T-helper 1 cell treated with Interleukin-12 subunit alpha and Interleukin-12 subunit beta and Interleukin-4 antibody, amounts not matched to agents 30 μg/mL and 1 μg/mL, for 36 hours (primary cell): ENCODE measurements around the gene SEC22A.

Source experiments
- H3K27ac Mint-ChIP-seq: one replicate; pipeline ENCODE4 v1.8.0; 2021; ENCODE audit warnings: mild to moderate bottlenecking, mixed read lengths
- H3K27me3 Mint-ChIP-seq: one replicate; pipeline ENCODE4 v1.8.0; 2021; ENCODE audit warnings: low read depth, mixed read lengths
- H3K36me3 Mint-ChIP-seq: one replicate; pipeline ENCODE4 v1.8.0; 2021; ENCODE audit warnings: low read depth, mixed read lengths
- H3K4me1 Mint-ChIP-seq: one replicate; pipeline ENCODE4 v1.8.0; 2021; ENCODE audit warnings: low read depth, mixed read lengths
- H3K4me3 Mint-ChIP-seq: one replicate; pipeline ENCODE4 v1.8.0; 2021; ENCODE audit warnings: mild to moderate bottlenecking, moderate library complexity, mixed read lengths
- H3K9me3 Mint-ChIP-seq: one replicate; pipeline ENCODE4 v1.8.0; 2021; ENCODE audit warnings: mixed read lengths

Gene SEC22A

DNA sequence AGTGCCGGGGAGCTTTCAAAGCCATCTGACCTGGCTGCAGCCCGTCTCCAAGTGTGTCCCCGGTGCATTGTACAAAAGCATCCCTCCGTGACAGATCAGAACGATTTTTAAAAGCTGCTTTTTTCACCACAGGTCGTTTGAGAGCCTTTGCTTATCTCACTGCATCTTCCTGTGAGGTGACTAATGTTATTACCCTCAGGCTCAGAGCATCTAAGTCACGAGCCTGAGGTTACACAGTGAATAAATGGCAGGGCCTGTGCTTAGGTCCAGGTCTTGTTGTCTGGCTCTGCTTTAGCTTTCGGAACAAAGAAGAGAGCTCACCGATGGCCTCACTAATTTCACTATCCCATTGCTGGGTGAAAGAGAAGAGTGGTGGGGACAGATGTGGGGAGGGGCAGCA, 83.3 kb downstream of the SEC22A start:
- H3K27me3 Mint-ChIP-seq: no peaks in the 10 kb centered on the region
- H3K9me3 Mint-ChIP-seq: no peaks in the 10 kb centered on the region
- no peak overlapping the region for H3K4me3 Mint-ChIP-seq
- no peaks in the 10 kb centered on the region for H3K36me3 Mint-ChIP-seq
- H3K4me1 Mint-ChIP-seq: no peaks in the 10 kb centered on the region
- no peak overlapping the region for H3K27ac Mint-ChIP-seq

DNA sequence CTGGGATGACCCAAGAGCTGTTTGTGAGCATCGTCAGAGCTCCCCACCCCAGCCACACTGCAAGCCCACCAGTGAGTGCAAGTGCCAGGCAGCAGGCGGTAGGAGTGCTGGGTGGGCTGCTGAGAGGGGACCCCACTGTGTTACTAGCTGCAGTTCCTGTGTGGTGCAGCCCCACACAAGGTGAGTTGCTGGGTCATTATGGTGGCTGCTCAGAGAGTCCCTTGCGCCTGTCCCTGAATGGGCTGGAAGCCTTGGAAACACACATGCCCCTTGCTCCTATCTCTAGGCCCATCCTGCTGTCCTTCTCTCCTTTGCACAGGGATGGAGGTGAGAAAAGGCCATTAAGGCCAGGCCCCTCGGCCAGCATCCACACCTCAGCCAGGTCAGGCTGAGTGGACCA, 83.7 kb downstream of the SEC22A start:
- H3K36me3 Mint-ChIP-seq: no peaks in the 10 kb centered on the region
- H3K27me3 Mint-ChIP-seq: no peaks in the 10 kb centered on the region
- no peaks in the 10 kb centered on the region for H3K9me3 Mint-ChIP-seq
- H3K4me3 Mint-ChIP-seq: no peak overlapping the region
- H3K4me1 Mint-ChIP-seq: no peaks in the 10 kb centered on the region
- no peak overlapping the region for H3K27ac Mint-ChIP-seq

DNA sequence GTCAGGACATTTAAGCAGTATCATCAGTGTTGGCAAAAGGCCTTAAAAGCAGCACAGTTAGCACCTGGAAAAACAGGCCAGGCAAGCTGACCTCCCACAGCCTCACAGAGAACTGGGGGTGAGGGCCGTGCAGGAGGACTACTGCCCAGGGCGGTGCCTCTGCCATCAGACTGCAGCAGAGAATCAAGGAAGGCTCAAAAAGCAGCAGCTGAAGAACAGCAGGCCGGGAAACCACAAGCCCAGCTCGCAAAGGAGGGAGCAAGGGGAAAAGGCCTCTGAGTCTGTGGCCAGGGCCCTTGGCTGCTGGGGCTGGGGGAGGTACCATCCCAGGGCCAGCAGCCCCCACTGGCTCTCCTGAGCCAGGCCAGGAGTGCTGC, 84.2 kb downstream of the SEC22A start:
- Mint-ChIP-seq H3K36me3 (no peaks in the 10 kb centered on the region), H3K4me3 (no peak overlapping the region), H3K27ac (no peak overlapping the region), H3K4me1 (no peaks in the 10 kb centered on the region), H3K9me3 (no peaks in the 10 kb centered on the region), H3K27me3 (no peaks in the 10 kb centered on the region)

DNA sequence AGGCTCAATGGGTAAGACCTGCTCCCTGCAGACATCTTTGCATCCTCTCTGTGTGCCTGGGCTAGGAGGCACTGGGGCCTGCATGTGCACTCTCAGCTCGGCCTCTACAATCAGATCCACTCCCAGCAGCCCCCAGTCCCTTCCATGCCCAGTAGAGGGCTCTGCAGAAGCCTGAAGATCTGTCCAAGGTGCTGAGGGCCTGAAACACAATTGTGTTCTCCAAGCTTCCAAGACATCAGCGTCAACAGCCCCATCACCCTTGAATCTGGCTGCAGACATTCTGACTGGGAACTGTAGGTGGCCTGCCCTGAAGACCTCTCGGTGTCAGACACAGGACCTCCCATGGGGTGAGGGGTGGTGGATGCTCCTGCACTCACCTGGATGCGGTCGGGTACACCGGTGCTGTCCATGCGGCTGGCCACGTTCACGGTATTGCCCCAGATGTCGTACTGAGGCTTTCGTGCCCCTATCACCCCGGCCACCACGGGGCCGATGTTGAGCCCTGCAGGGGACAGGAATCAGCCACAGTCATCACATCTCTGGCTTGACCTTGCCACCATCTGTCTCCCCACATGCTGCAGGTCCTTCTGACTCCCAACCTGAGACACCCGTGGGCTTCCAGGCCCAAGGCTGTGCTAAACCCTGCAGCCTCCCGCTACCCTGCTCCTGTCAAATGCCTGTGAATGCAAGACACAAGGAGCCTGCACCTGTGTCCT, 84.7 kb downstream of the SEC22A start:
- Mint-ChIP-seq H3K4me1 (no peaks in the 10 kb centered on the region), H3K27ac (no peak overlapping the region), H3K4me3 (no peak overlapping the region), H3K27me3 (no peaks in the 10 kb centered on the region), H3K9me3 (no peaks in the 10 kb centered on the region), H3K36me3 (no peaks in the 10 kb centered on the region)

DNA sequence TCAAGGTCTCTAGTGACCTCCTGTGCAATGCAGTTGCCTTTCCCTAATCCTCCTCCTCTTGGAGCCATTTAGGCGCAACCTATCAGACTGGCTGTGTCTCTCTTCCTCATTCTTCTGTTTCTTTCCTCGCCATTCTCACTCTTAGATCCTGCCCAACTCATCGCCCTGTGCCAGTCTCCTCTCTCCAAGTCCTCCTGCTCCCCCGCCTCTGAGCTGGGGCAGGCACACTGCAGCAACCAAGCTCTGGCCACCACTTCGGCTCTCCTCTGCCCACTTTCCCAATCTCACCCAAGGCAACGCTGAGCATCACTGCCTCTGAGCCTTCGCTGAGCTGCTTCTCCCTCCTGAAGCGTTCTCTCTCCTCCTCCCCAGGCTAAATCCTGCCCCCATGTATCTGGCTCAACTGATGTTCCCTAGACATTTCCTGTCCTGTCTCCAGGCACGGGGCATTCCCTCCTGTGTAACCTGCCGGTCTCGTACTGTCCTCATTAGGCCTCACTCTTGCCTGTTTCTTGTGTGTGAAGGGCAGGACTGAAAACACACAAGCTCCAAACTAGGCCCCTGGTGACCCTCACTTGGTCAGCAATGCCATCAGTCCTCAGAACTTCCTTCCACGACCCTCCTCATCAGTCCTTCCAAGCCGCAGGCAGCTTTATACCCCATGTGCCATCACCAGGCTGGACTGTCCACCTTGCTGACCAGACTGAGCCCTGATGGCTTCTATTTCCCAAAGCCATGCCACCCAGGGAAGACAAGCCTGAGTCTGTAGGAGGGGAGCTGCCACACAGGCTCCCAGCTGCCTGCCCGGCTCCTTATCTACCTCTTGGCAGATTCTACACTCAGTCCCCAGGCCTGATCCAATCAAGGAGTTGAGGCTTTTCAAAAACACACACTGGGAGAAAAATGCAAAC, 85.6 kb downstream of the SEC22A start:
- Mint-ChIP-seq H3K27ac (no peak overlapping the region), H3K4me1 (no peaks in the 10 kb centered on the region), H3K27me3 (no peaks in the 10 kb centered on the region), H3K36me3 (no peaks in the 10 kb centered on the region), H3K4me3 (no peak overlapping the region), H3K9me3 (no peaks in the 10 kb centered on the region)

DNA sequence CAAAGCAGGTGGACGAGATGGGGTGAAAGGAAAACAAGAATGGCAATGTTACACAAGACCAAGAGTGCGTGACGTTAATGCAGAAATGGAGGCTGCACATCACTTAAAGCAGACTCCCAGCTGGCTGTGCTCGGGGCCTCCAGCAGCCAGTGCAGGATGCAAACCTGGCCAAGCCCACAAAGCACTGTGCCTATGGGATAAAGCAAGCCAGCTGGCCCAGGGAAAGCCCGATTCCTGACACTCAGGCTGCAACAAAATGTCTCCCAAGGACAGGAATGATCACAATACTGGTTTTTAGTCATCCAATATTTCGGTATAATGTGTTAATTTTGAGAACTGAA, 86.2 kb downstream of the SEC22A start:
- no peaks in the 10 kb centered on the region for H3K4me1 Mint-ChIP-seq
- H3K27ac Mint-ChIP-seq: no peak overlapping the region
- H3K9me3 Mint-ChIP-seq: no peaks in the 10 kb centered on the region

DNA sequence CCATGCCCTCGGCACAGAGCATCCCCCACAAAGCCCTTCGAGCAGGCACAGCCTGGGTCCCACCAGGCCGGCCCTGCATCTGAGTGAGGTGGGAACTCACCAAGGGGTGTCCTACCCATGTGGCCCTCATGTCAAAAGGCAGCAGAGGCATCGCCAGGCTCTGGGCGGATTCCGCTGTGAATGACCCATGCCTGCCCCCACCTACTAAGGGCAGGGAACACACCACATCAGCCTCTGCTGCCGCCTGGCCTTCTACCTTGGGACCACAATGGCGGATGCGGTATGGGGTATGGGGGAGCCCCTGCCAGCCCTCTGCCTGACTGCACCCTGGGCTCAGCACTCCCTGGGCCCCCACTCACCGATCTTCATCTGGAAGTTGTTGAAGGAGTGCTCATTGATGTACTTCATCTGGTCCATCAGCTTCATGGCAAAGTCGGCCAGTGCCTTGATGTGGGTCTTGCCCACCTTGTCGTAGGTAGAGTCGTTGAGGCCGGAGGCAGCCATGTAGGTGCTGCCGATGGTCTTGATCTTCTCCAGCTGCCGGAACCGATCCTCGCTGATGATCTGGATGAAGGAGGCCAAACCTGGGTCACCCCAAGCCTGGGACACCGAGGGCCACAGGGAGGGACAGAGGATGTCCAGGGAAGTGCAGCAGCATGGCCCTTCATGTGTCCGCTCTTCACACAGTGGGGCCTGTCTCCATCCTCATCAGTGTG, 87.8 kb downstream of the SEC22A start:
- Mint-ChIP-seq H3K27me3 (no peaks in the 10 kb centered on the region), H3K4me1 (no peaks in the 10 kb centered on the region), H3K9me3 (no peaks in the 10 kb centered on the region), H3K4me3 (no peak overlapping the region), H3K27ac (no peak overlapping the region), H3K36me3 (no peaks in the 10 kb centered on the region)

More for the DNA sequence above, 86.2 kb downstream of the SEC22A start:
- no peaks in the 10 kb centered on the region for H3K27me3 Mint-ChIP-seq
- no peak overlapping the region for H3K4me3 Mint-ChIP-seq
- H3K36me3 Mint-ChIP-seq: no peaks in the 10 kb centered on the region

DNA sequence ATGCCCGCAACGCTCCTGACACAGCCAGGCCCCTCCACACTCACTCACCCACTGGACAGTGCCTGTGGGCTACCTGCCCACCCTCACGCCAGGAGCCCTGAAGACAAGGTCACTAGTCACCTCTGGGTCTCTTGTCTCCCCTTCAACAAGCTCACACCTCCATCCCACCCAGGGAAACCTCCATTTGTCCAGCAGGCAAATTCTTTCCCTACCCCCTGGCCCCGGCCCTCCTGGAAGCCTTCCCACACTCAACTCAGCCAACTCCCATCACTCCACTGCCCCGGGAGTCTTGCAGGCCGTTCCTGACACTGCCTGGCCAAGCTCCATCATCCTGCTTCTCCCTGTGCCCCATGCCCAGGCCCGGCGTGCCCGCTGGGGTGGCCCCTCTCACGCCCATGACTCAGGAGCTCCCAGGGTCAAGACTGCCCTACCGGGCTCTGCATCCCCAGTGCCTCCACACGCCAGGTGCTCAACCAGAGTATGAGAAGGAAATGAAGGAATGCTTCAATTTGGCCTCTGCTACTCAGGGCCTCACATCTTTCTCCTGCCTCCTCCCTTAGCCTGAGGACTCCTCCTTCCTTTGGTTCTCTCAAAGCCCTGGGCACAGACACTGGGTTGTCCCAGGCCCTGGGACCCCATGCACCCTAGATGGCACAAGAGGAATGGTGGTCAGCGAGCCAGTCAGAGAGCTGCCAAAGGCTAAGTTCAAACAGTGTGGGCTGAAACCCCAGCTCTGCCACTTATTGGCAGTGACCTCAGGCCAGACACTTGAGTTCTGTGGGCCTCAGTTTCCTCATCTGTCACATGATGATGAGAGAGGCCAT, 88.6 kb downstream of the SEC22A start:
- Mint-ChIP-seq H3K27ac (no peak overlapping the region), H3K36me3 (no peaks in the 10 kb centered on the region), H3K27me3 (no peaks in the 10 kb centered on the region), H3K9me3 (no peaks in the 10 kb centered on the region), H3K4me1 (no peaks in the 10 kb centered on the region), H3K4me3 (no peak overlapping the region)

DNA sequence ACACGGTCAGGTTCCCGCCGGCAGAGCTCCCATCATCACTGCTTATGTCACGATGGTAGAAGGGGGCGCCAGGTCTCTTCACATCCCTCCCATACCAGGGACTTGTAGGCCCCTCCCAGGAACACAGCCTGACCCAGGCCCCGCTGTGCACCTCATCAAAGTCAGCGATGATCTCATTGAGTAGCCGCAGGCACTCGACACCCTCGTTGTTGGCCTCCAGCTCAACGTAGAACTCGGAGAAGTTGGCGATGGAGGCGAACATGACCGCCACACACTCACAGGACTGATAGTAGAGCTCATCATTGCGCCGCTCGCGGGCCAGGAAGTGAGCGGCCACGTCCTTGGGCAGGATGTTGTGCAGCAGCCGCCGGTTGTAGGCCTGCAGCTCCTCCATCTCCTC, 89.2 kb downstream of the SEC22A start:
- Mint-ChIP-seq H3K36me3 (no peaks in the 10 kb centered on the region), H3K9me3 (no peaks in the 10 kb centered on the region), H3K27ac (no peak overlapping the region), H3K4me1 (no peaks in the 10 kb centered on the region), H3K4me3 (no peak overlapping the region), H3K27me3 (no peaks in the 10 kb centered on the region)

DNA sequence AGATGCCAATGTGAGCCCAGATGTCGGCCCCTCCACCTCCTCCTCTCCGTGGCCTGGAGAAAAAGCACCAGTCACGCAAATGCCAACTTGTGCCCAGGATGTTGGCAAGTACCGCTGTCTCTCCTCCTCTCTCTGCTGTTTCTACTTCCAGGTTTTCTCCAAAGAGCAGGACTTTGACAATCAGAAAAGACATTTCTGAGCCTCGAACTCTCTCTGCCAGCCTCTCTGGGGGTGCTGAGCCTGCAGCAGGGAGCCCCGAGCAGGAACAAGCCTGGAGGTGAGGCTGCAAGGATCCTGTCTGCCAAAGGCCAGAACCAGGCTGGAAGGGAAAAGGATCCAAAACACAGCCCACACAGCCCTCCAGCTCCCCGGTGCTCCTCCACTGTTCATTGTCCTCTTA, 89.7 kb downstream of the SEC22A start:
- Mint-ChIP-seq H3K27ac (no peak overlapping the region), H3K4me3 (no peak overlapping the region), H3K9me3 (no peaks in the 10 kb centered on the region), H3K4me1 (no peaks in the 10 kb centered on the region), H3K27me3 (no peaks in the 10 kb centered on the region), H3K36me3 (no peaks in the 10 kb centered on the region)

DNA sequence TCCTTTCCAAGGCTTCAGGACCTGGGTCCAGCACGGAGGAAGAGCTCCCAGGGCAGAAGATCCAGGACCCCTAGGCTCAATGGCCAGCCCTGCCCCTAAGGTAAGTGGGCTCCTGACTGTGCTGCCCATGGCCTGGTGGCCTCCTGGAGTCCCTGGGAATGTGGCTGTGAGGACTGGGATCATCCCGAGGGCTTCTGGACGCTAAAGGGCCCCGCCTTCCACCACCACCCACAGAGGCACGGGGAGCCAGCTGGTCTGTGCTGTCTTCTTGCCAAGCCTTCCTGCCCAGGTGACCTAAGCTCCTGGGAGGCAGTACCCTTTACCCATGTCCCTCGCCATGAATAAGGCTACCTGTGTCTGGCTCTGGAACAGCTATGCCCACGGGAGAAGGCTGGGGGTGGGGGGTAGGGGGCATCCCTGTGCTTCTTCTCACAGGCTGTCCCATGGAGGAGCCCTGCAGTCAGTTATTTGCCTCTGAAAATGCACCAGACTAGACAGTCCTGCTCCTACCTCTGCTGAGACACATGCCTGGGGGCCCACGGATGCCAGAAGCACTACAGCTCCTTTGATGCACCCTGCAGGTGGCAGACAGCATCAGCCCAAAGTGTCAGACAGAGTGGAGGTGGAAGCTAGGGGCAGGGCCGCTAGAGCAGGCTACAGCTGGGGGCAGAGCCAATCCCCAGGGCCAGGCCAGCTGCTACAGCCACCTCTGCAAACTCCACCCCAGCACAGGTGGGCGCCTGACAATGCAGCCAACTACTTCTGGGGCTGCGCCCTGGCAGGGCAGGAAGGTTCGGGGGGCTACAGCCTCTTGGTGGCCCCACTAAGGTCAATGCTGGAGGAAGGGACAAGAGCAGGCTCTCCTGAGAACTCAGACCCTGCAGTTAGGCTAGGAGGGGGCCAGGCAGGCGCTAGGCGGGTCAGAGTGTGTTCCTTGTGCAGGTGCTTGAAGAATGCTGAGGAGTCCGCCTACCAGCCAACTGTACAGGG, 90.9 kb downstream of the SEC22A start:
- H3K9me3 Mint-ChIP-seq: no peaks in the 10 kb centered on the region
- no peak overlapping the region for H3K27ac Mint-ChIP-seq
- no peaks in the 10 kb centered on the region for H3K27me3 Mint-ChIP-seq
- no peaks in the 10 kb centered on the region for H3K4me1 Mint-ChIP-seq
- no peaks in the 10 kb centered on the region for H3K36me3 Mint-ChIP-seq
- no peak overlapping the region for H3K4me3 Mint-ChIP-seq

DNA sequence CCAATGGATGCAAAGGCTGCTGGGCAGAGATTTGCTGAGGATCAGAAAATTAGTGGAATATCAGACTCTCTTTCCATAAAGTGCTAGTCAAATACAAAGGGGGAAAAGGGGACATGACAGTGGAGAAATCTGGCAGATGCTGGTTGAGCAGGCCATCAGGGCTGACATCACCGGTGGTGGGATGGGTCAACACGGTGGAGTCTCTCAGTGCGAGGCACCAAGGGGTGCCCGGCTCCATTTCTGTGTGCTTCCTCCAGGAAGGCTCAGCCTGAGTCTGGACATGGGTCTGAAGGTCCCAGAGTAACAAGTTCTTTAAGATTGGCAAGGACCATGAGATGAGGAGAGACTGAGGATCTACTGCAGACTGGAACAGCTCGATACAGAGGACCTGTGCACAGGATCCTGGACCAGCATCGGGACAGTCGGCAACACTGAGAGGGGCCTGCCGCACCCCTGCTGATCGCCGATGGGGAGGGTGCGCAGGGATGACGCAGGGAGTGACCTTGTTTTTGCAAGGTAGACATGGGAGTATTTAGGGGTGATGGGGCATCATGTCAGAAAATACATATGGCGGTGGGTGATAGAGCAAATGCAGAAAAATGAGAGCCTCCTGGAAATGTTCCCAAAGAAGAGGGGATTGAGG, 92.7 kb downstream of the SEC22A start:
- Mint-ChIP-seq H3K36me3 (no peaks in the 10 kb centered on the region), H3K27me3 (no peaks in the 10 kb centered on the region), H3K27ac (no peak overlapping the region), H3K4me3 (no peak overlapping the region), H3K9me3 (no peaks in the 10 kb centered on the region), H3K4me1 (no peaks in the 10 kb centered on the region)
